DMS153 treated with DMSO at 0.1 percent for 48 hours (cell line): ENCODE data around the gene PLXNA4.

Experiments
- DNase-seq: peaks from one replicate; lab custom pipeline; 2025; ENCODE audit not compliant: unreplicated experiment; lab: John Stamatoyannopoulos, UW

PLXNA4 gene

DNA sequence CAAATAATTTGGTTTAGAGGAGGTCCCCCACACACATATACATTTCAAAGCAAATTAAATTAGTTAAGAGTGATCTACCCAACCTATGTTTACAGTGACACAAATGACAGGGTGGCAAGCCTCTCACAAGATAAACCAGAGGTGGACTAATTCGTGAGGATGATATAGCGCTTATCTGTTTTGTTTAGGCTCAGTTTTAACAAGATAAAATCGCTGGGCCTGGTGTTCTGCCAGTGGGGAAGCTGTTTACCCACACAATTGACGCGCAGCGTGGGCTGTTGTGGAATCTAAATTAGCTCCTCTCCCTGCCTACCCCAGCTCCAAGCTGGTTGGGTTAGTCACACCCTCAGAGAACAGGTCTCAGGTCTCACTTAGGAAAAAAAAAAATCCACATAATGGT lies 16.7 kb upstream of the PLXNA4 start:
- no peak for DNase-seq

DNA sequence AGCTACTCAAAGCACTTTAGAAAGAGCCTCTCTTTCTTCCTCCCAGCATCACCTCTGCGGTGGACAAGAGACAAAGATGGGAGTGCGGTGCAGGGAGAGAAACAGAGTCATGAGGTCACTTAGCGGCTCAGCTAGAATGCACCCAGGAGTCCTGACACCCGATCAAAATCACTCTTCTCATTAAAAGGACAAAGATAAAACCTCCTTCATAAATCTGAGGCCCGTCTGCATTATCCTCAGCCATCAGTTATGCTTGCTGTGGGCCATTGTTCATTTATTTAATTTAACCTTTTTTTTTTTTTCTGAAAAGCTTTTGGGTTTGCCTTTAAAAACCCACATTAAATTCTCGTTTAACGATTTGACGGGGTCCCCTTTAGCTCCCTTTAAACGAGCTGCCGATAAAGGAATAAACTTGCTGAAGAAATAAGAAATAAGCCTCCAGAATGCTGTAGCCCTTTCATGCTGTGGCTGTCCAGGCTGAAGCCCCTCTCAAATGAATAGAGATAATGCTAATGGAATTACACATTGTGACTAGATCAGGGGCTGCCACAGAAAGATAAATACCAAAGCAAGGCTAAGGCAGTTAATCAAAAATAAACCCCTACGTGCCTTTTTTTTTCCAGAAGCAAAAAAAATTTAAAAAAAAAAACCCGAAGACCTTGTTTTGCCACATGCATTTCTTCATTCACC lies 16.1 kb upstream of the PLXNA4 start:
- DNase-seq, result no peak

DNA sequence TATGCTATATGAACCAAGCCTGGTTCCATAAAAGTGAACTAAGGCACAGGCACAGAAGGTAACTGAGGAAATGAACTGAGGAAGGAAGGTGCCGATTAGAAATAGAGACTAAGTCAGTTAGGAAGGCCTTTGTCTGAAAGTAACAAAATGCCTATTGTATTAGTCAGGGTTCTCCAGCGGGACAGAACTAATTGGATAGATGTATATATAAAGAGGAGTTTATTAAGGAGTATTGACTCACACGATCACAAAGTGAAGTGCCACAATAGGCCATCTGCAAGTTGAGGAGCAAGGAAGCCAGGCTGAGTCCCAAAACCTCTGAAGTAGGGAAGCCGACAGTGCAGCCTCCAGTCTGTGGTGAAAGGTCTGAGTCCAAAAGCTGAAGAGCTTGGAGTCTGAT lies 13.9 kb upstream of the PLXNA4 start:
- DNase-seq, result no peak

GRCh38 chr7:132588596-132588995 lies 12.3 kb upstream of the PLXNA4 start:
- no peak for DNase-seq

- no peak for DNase-seq
Observed at GRCh38 chr7:132584796-132585494, 8.7 kb upstream of the PLXNA4 start.

- no peak for DNase-seq
Observed at GRCh38 chr7:132581431-132581830, 5.2 kb upstream of the PLXNA4 start.

- DNase-seq, result peak; percentile 80
Observed at GRCh38 chr7:132580717-132581285, 4.5 kb upstream of the PLXNA4 start.

DNA sequence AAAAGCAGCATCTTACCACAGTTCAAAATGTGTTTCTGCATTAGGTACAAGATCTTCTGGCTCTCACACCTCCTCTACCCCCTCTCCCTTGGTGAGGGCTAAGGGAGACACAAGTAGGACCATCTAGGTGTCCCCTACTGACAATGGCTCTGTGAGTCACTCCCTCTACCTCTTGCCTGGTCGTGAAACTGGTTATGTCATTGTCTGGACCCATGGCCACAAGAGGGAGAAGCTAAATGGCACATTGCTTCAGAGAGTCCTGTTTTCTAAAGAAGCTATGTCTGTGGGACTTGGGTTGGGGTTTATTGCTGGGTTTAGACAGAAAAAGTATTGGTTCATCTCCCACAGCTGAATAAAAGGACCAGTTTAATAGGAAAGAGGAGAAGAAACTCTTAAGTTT lies 4.0 kb upstream of the PLXNA4 start:
- DNase-seq, result no peak

DNA sequence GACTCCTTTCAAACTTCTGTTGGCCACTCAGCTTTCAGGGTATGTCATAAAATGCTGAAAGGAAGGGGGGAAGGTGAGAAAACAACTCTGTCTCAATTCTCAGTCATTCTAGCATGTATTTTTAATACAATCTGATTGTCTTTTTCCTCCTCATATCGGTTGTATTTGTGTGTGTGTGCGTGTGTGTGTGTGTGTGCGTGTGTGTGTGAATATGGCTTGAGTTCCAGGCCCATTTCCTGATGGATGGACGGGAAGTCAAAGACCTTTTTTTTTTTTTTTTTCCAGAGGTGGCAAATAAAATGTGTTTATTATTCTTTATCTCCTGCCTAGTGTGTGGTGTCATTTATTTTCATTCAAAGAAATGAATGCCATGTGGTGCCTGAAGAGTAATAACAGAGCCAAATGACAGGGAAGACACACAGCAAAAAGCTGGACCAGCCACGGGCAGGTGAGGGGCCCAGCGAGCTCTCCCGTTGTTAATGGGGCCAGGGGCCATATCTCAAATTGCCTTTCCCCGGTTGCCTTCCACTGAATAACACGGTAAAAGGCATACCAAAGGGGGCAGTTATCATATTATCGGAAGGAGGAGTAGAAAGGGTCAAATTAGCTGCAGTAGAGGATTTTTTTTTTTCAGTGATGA lies 3.1 kb upstream of the PLXNA4 start:
- no peak for DNase-seq

DNA sequence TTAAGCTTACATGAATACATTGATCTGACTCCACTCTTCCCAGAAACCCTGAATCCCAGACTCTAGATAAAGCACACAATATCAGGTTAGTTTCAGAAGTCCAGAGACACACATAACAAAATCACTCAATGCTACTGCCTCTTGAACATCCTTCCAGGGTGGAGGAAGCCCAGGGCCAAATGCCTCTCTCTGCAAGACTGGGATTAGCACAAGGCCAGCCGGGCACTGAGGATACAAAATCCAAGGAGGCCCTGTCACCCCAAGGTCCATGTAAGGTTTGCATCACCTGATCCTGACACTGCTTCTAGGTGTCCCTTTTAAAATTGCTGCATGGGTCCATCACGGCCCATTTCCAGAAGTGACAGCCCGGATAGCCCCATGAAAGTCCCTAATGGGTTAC lies 2.6 kb upstream of the PLXNA4 start:
- no peak for DNase-seq

- DNase-seq, result no peak
Observed at GRCh38 chr7:132578050-132578370, 1.7 kb upstream of the PLXNA4 start.

DNA sequence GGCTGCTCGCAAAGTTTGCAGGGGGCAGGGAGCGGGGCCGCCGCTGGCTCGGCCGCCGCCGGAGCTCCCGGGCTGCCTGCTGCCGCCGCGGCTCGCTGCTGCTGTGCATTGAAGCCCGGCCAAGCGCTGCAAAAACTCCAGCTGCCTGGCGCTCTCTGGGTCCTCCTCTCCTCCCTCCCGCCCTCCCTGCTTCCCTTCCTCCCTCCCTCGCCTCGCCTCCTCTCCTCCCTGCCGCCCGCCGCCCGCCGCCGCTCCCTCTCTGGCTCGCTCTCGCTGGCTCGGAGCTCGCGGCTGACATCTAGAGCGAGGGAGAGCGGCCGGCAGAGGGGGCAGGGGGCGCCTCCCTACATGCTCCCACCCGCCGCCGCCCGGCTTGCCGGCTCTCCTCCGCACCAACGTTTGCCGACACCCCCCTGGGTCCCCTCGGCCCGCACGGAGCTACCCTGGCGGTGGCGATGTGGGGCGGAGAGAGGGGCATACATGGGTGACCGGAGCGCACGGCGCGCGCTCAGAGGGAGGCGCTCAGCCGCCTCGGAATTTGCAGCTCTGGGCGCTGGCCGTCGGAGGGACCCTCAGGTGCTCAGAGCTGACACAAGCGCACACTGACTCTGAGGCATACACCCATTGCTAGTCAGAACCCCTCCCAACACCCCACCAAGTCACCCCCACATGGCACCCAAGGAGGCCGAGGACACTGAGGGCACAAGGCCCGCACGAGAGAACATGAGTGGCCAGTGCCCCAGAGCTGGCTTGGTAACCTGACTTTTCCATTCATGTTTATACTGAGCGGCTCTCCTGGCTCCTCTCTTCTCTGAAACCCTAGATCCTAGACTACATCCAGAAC lies 1.2 kb upstream of the PLXNA4 start:
- DNase-seq, result no peak

DNA sequence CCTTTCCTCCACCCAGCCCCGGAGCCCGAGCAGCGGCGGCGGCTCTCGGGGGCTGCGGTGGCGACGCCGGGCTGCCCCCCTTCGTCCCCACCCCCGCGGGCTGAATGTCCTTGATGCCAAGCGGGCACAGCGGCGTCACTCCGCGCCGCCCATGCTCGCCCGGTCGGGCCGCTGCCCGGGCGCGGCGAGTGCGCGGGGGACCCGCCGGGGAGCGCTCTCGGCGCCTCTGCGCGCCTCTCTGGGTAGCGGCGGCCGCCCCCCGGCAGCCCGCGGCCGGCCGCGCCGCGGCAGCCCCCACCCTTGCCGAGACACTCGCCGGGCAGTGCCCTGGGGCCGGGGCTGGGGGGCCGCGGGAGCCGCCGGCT lies 433 bp upstream of the PLXNA4 start:
- no peak for DNase-seq

DNA sequence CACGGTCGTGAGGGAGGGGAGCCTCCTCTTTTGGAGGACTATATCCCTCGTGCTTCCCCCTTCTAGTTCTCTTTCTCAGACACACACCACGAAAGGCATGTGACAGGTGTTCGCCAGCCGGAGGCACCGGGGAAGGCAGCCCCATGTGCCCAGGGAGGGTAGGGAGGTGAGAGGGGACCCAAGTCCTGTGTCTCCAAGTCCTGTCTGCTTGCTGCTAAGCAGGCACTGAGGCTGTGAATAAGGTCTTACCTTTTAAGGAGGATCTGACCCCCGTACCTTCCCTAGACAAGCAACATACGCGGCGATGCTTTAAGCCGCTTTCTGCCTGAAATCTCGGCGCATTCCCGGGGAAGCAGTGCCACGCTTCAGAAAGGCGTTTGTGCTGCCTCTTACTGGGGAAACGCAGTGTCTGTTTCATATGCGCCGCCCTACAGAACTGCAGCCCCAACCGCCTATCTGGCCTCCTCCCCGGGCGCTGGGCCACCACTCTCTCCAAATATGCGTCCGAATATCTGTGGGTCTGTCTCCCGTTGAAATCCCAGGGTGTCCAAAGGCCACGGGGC lies 770 bp downstream of the PLXNA4 start:
- DNase-seq, result peak; percentile 5

DNA sequence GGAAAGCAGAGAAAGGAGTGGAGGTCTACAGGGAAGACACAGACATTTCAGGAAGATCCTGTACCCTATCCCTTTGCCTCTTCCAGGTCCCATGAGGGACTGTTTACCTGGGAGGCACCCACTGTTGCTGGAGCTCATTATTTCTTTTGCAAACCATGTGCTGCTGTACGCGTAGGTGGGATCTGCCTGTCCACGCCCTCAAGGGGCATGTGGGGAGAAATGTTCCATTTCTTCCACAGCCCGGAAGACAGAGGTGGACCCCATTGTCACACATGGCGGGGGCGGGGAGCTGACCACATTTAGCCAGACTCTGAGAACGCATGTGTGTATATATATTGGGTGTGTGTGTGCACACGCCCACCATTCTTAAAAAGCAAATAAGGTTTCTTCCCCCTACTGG lies 2.0 kb downstream of the PLXNA4 start:
- DNase-seq, result no peak

DNA sequence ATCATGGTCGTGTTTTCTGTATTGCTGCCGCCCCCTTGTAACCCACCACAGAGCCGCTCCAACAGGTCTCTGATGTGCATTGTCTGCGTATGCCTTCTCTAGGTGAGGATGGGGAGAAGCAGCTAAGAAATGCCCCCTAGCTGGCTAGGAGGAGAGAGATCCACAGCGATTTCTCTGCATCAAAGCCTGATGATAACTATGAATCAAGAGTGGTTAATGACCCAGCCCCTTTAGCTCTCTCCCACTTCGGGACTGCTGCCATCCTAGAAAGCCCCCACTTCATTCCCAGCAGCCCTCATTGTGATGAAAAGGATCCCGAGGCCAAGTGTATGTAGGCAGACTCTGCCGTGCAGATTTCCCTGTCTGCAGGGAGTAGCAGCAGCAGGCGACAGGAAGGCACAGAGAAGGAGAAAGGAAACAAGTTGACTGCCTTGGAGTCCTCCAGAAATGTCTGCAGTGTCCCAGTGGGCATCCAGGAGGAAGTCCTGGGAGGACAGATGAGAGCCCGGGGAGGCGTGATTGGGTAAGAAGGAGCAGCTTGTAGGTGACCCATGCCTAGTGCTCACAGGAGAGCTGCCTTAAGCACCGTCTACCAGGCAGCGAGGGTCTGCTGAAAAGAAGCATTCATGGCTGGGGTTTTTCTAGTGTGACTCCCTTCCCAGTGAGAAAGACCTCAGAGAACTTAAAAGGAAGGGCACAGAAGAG lies 2.9 kb downstream of the PLXNA4 start:
- no peak for DNase-seq

DNA sequence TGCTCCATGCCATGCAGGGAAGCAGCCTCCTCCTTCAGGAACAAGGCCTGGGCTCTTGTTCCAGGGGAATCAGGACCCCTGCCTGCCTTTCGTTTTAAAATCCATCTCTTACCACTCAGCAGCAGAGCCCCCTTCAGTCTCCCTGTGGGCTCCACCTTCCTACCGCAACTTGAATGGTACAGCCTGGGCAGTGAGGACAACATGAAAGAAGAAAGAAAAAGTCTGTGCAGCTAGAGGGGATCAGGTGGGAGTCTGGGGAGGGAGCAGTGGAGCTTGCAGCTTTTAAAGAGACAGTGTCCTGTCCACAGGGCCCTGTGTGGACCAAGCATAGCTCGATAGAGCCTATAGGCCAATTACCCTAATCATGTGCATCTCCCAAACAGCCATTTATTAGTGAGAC lies 3.7 kb downstream of the PLXNA4 start:
- no peak for DNase-seq

GRCh38 chr7:132571970-132572369 lies 4.3 kb downstream of the PLXNA4 start:
- no peak for DNase-seq

DNA sequence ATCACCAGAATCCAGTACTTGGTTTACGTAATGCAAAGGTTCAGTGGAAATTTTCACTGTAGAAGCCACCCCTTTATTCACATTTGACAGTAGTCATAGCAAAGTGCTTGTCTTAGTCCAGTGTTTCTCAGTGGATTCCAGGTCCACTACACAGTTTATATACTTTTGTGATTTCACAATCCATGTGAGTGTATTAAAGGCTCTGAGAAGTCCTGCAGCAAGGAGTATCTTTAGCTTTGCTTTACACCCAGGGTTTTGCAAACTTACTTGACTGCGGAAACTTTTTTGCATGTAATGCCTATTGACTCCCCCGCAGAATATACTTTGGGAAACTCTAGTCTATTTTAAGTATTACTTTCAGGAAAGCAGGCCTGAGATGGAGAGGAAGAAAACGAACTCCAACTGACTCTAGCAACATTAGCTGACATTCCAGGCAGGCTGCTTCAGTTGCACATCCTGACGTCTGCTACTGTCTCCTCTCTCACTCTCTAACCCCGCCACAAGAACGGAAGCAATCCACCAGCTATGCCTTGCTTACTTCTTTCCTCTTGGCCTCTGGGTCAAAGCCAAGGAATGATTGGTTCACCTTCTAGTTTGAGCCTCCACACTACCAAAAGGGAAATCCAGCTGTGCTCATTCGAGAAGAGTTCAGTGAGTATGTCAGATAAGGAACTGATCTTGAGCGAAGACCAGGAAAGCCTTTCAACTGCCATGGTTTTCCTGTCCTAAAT lies 6.2 kb downstream of the PLXNA4 start:
- DNase-seq, result no peak

DNA sequence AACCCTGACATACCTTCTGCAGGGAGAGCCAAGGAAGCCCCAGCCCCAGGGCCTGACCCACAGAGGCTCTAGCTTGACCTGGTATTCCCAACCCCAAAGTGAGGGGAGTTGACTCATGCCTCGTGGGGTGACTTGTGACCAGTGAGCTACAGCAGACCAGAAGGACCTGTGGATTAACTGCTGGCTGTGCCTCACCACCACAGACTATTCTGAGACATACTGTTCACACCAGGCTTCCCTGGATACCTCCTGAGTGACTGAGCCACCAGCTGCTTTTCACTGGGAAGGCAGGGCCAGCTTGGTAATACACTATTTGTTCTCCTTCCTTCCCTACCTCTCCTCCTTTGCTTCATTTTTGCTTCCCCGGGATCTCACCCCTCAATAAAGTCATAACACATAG lies 7.3 kb downstream of the PLXNA4 start:
- no peak for DNase-seq
